Left renal cortex interstitium (tissue), 4 donors: ENCODE data around the gene CCDC32. TPM values are rescaled to one million over a fixed set of nuclear protein-coding genes. Genes with fewer than 3 reads are reported as not detected.

ENCODE experiments used
- DNase-seq, 4 donors: peaks; one replicate each; pipeline ENCODE4 v3.0.0-alpha.2; 2013; ENCODE audit warnings: low read depth in 4 of 4, low spot score in 2 of 4, missing footprints in 1 of 4
- polyA plus RNA-seq, 4 donors: library from polyadenylated mRNA; unstranded; fragments of 120-200 nt; gene quantifications; one replicate each; pipeline ENCODE4 v1.2.1, GENCODE V29; 2013; ENCODE audit not compliant: insufficient read length in 4 of 4

The CCDC32 gene
- polyA plus RNA-seq, 4 donors, result 22.4 to 28.8 (median 25.7) TPM

- DNase-seq, result peak; percentile 86 to 94 (median 88)
Observed at GRCh38 chr15:40569129-40569953, 4.5 kb upstream of the CCDC32 start, which contains the start of gene RPUSD2. Gene RPUSD2, plus strand, starts transcription at chr15:40569299. Its CDS starts 39 bp downstream, at chr15:40569338.

GRCh38 chr15:40567111-40567510, 2.3 kb upstream of the CCDC32 start:
- DNase-seq, result no peak

GRCh38 chr15:40565333-40566238, 744 bp upstream of the CCDC32 start:
- DNase-seq, result no peak

- DNase-seq, result no peak
Observed at GRCh38 chr15:40563426-40563825, 1.4 kb downstream of the CCDC32 start.

GRCh38 chr15:40562691-40563090, 2.2 kb downstream of the CCDC32 start:
- no peak for DNase-seq

- DNase-seq, result no peak
Observed at GRCh38 chr15:40558952-40559742, 5.7 kb downstream of the CCDC32 start.

GRCh38 chr15:40555876-40556275, 9.0 kb downstream of the CCDC32 start:
- no peak for DNase-seq

- DNase-seq, result no peak
Observed at GRCh38 chr15:40554161-40554525, 10.7 kb downstream of the CCDC32 start.

- DNase-seq, result no peak
Observed at GRCh38 chr15:40550341-40551037, 14.4 kb downstream of the CCDC32 start.

- no peak for DNase-seq
Observed at GRCh38 chr15:40549894-40550293, 14.9 kb downstream of the CCDC32 start.

- no peak for DNase-seq
Observed at GRCh38 chr15:40548610-40549009, 16.2 kb downstream of the CCDC32 start.

GRCh38 chr15:40545457-40545856, 19.4 kb downstream of the CCDC32 start:
- no peak for DNase-seq

- DNase-seq, result no peak
Observed at GRCh38 chr15:40543631-40544294, 21.1 kb downstream of the CCDC32 start.

GRCh38 chr15:40543082-40543481, 21.8 kb downstream of the CCDC32 start:
- no peak for DNase-seq

- DNase-seq, result peak in 1 of 4 donors; percentile 4
Observed at GRCh38 chr15:40538976-40539375, 25.9 kb downstream of the CCDC32 start.

GRCh38 chr15:40536501-40536900, 28.3 kb downstream of the CCDC32 start:
- DNase-seq, result no peak

- DNase-seq, result no peak
Observed at GRCh38 chr15:40534371-40534770, 30.5 kb downstream of the CCDC32 start.

- no peak for DNase-seq
Observed at GRCh38 chr15:40533763-40534364, 31.0 kb downstream of the CCDC32 start.

GRCh38 chr15:40528801-40529200, 36.0 kb downstream of the CCDC32 start:
- no peak for DNase-seq
